ENCODE measurements around the gene KRT78.

DNA sequence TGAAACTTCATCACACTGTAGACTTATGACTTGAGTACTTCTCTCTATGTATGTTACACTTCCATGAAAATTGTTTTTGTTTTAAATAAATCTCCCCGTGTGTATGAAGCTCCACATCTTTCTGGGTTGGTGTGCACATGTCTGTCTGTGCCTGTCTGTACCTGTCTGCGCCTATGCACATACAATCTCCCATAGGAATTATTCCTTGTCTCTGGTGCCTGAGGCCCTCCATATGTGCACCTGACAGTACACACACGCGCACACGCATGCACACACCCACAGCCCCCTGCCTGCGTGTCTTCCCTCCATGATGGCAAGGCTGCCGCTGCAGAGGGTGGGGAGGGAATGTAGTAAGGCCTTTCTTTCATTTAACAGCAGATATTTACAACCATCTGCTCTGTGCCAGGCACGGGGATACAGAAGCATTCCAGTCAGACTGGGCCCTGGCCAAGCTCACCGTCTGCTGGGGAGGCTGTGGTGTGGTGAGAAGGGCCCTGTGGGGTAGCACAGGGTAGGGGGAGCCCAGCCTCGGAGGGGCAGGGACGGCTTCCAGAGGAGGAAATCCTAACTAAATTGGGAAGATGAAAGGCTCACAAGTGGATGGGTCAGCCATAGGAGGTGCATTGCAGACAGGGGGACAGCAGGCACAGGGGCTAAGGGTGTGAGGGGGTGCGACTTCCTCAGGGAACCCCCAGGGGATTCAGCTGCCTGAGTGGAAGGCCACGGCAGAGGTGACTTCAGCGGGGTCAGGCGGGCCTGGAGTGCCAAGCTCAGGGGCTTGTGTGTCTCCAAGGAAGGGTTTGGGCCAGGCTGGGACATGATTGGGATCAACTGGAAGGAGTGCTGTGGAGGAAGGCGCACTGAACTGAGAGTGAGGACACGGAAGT, 30.0 kb upstream of the KRT78 start:
- TF ChIP-seq GATA3 (IDR thresholded peaks at IDR 0.05; ENCODE audit: low read depth, low read length) (no peak), GATA2 (IDR thresholded peaks at IDR 0.05; ENCODE audit: low read depth, low read length) (no peak)

Measured in SH-SY5Y (cell line).